Astrocyte of the cerebellum (primary cell): ENCODE measurements around the gene PARVA.

Source experiments
- DNase-seq: peaks from one replicate; pipeline ENCODE4 v3.0.0-alpha.2; 2011; ENCODE audit warnings: low read depth
- H3K4me3 ChIP-seq: 2 replicates; pipeline ENCODE4 v1.5.1; 2011; ENCODE audit warnings: mild to moderate bottlenecking, low read depth, low read length, moderate library complexity
- in situ Hi-C: cut with HindIII; loops from 2 replicates; pipeline ENCODE4 v1.10.0; 2017; ENCODE audit warnings: low sequenced_read_pairs
- TF ChIP-seq, protein P1 (sequence below): IDR thresholded peaks from 2 replicates; pipeline ENCODE4 v1.5.1; 2012; ENCODE audit warnings: low read length, low read depth, moderate library complexity, mild to moderate bottlenecking; ENCODE audit errors: missing control alignments

Gene PARVA

DNA sequence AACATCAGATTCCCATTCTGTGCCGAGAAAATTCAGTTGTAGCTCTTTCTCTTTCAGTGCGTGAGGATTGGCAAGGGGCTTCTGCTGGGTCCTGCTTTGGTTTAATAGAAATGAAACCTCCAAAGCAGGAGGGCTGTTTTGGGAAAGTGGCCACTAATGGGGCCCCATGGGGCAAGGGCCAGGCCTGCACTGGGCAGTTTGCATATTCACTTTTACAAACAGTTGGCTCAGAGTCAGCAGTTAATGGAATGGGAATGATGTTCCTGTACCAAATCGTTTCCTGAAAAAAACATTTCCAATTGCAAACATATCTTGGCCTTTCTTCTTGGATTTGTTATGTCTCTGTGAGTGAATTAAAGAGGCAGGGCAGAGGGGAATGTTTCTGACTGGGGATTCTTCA is 92.1 kb downstream of the PARVA start:
- TF ChIP-seq, protein P1, sequence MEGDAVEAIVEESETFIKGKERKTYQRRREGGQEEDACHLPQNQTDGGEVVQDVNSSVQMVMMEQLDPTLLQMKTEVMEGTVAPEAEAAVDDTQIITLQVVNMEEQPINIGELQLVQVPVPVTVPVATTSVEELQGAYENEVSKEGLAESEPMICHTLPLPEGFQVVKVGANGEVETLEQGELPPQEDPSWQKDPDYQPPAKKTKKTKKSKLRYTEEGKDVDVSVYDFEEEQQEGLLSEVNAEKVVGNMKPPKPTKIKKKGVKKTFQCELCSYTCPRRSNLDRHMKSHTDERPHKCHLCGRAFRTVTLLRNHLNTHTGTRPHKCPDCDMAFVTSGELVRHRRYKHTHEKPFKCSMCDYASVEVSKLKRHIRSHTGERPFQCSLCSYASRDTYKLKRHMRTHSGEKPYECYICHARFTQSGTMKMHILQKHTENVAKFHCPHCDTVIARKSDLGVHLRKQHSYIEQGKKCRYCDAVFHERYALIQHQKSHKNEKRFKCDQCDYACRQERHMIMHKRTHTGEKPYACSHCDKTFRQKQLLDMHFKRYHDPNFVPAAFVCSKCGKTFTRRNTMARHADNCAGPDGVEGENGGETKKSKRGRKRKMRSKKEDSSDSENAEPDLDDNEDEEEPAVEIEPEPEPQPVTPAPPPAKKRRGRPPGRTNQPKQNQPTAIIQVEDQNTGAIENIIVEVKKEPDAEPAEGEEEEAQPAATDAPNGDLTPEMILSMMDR: no peak
- in situ Hi-C loops: no loop called here

DNA sequence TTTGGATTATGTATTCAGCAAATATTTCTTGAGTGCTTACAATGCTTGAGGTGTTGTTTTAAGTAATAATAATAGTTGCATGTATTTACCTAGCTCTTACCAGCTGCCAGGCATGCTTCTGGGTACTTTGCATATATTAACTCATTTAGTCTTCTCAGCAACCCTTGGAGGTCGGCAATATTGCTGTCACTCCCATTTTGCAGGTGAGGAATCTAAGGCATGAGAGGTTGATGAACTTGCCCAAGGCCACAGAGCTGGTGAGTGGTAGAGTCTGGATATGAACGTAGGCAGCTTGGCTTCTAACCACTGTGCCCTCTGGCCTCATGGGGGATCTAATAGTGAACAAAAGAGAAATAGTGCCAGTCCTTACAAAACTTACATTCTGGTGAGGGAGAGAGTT is 92.9 kb downstream of the PARVA start:
- no peak overlapping the region for H3K4me3 ChIP-seq
- TF ChIP-seq, protein P1: no peak
- in situ Hi-C loops: no loop called here
- no peak for DNase-seq

More for the DNA sequence above, 92.1 kb downstream of the PARVA start:
- no peak overlapping the region for H3K4me3 ChIP-seq
- DNase-seq: no peak

DNA sequence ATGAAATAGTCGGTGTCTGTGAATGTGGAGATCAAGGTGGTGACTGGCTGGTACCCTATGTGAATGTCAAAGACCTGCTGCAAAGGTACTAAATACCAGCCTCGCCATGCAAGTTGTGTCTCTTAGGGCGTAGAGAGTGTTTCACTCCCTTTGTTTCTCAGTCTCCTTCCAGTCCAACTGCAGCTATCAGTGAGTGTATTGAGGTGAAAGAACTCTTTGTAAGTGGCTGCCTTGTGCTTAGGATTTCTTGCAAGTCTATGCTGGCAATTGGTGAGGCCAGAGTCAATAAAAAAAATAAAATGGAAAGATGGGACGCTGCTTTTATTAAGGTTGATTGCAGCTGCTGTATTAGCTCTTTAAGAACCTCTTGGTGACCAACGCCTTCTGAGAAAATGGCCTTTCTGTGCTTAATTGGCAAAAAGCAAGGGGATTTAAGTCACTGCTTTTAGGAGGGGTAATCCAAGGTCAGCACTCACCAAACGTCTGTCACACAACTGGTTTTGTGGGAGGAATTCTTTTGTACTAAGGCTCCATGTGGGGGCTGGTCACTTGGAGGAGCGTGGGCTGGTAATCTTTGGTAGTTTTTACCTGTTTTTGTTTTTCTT is 95.1 kb downstream of the PARVA start:
- no peak for DNase-seq
- in situ Hi-C loops: no loop called here
- no peak overlapping the region for H3K4me3 ChIP-seq
- TF ChIP-seq, protein P1: no peak

DNA sequence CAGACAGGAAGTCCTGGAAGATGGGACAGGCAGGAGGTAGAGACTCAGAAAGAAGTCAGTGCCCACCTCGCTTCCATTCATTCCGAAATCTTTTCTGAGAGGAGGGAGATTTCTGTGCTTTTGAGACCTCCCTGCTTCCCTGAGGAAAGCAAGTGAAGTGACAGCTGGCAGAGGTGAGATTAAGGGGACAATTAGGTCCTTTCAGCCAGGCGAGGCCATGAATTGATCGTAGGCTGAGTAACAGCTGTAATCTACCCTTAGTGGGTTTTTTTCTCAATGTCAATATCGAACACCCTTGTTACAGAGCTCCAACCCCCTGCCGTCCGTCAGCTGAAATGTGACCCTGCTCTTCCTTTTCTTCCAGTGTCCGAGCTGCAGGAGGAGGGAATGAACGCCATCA is 96.0 kb downstream of the PARVA start:
- in situ Hi-C loops: no loop called here
- H3K4me3 ChIP-seq: no peak overlapping the region
- no peak for DNase-seq
- TF ChIP-seq, protein P1: no peak

DNA sequence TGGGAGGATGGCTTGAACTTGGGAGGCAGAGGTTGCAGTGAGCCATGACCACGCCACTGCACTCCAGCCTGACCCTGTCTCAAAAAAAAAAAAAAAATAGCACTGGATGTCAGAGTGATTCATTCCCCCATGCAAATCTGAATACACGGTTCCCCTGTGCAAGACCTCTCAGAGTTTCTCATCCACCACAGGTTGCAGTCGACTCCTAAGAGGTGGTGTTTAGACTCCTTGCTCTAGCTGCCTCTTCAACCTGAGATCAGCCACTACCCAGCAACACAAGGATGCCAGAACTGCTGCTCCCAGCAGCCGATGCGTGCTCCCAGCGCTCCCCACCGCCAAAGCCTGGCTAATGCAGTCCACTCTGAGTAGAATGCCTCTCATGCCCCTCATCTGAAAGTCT is 97.5 kb downstream of the PARVA start:
- no peak for DNase-seq
- H3K4me3 ChIP-seq: no peak overlapping the region
- TF ChIP-seq, protein P1: no peak
- in situ Hi-C loops: no loop called here

DNA sequence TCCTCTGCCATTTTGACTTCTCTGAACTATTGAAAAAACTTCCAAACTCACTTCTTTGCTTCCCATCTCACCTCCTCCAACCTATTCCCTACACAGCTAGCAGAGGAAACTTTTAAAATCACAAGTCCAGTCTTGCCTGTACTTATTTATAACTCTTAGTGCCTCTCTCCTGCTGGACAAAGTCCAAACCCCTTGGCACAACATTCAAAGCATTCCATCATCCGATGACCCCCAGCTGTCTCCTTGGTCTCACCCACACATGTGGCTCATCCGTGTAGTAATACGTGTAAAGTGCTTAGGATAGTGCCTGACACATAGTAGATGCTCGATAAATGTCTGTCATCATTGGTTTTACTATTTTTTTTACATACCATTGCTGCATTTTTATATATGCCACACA is 101.4 kb downstream of the PARVA start:
- no peak overlapping the region for H3K4me3 ChIP-seq
- TF ChIP-seq, protein P1: no peak
- no peak for DNase-seq
- in situ Hi-C loops: no loop called here

DNA sequence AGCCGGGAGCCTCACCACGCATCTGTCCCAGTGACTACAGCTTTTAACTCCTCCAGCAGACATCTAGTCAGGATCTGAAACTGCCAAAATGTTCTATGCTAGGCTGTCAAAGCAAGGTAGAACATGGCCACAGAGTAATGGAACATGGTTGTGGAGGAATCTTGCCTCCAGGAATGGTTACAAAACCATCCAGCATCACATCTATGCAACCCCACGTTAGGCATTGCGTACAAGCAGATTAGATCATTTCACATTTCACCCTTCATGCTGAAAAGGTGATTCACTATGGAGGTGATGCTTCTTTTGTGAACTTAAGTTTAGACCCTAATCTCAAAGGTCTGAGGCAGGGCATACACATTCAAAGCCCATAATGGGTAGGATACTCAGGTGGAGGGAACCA is 103.0 kb downstream of the PARVA start:
- no peak for DNase-seq
- no peak overlapping the region for H3K4me3 ChIP-seq
- in situ Hi-C loops: loop anchor here (5.0 kb wide), 1 partner anchor 68 kb away; no protein-coding TSS in a partner anchor
- TF ChIP-seq, protein P1: no peak
